Measurements from ENCODE around the gene YWHAB. TPM values are rescaled to one million over a fixed set of nuclear protein-coding genes. Genes with fewer than 3 reads are reported as not detected.

Gene YWHAB
- total and polyA plus RNA-seq, 10 of the 15 experiments (the other 5 are each of a cell fraction or from before 2014, with no cell fraction given) = 63.5 to 323 (median 144) TPM

- intact Hi-C loops (cut with micrococcal nuclease; ENCODE audit: unreplicated experiment) = no loop called here
- ChIA-PET RAD21 (ENCODE audit: unreplicated experiment) (interaction anchor here (0.6 to 1.3 kb wide), 9 partner anchors 14 to 187 kb away, joined by 3 to 7 read pairs (median 4); partner anchors contain the start of genes TOMM34 and YWHAB), CTCF (interaction anchor here (0.9 to 5.2 kb wide), 7 partner anchors 21 to 464 kb away, joined by 3 to 30 read pairs (median 3); no protein-coding TSS in a partner anchor), POLR2A (interaction anchor here (0.6 to 1.7 kb wide), 10 partner anchors 13 to 394 kb away, joined by 3 to 10 read pairs (median 5); partner anchors contain the start of genes STK4 and YWHAB), SMC1A (ENCODE audit: uncharacterized antibody, unreplicated experiment) (interaction anchor here (0.9 to 3.6 kb wide), 7 partner anchors 13 to 187 kb away, joined by 3 to 18 read pairs (median 5); partner anchors contain the start of gene TOMM34)
- H3K27ac ChIP-seq (ENCODE audit: control insufficient read depth, insufficient read depth) = no peak overlapping the region; the same call in 1 of the 2 replicates
- no peaks in the 10 kb centered on the region for H4K20me1 ChIP-seq (ENCODE audit: control insufficient read depth, insufficient read depth)
- peak; percentile 67 for TF ChIP-seq POLR2AphosphoS5 (IDR thresholded peaks at IDR 0.05; ENCODE audit: low read length)
- TF ChIP-seq USF1 (IDR thresholded peaks at IDR 0.05; ENCODE audit: borderline replicate concordance, extremely low read length, insufficient read depth, low read depth, low read length) = no peak
- FAIRE-seq (no peak), DNase-seq (ENCODE audit: low read depth, low spot score) (no peak), ATAC-seq (no peak)
- no peak overlapping the region for H2AFZ ChIP-seq (ENCODE audit: control insufficient read depth, low read depth, low read length)
- in situ Hi-C loops (cut with MboI) = no loop called here
- no peaks in the 10 kb centered on the region for H3K27me3 ChIP-seq (replicated peaks in 1 of 2; ENCODE audit: control insufficient read depth in 2 of 2, insufficient read depth in 2 of 2, low read length in 1 of 2)
- H3K79me2 ChIP-seq (ENCODE audit: control insufficient read depth, insufficient read depth, low read length) = no peaks in the 10 kb centered on the region
- no TSS peak for BruUV-seq (replicated peaks)
- H3K9me3 ChIP-seq (replicated peaks; ENCODE audit: control insufficient read depth, insufficient read depth, low read length) = no peaks in the 10 kb centered on the region
- H3K9ac ChIP-seq (ENCODE audit: control insufficient read depth, insufficient read depth, low read length) = no peak overlapping the region
- H3K4me1 ChIP-seq (ENCODE audit: control insufficient read depth, insufficient read depth, low read length) = peaks cover 3% of the 10 kb centered on the region
- WGBS (ENCODE audit: insufficient coverage, insufficient replicate concordance, low lambda C conversion rate, missing lambda C conversion rate) = 26% methylated on average over 14 of the region's 14 CpGs
- H3K4me3 ChIP-seq = peak overlapping the region; percentile 91; the same call in 1 of the 2 replicates
- H3K4me2 ChIP-seq (ENCODE audit: control insufficient read depth, insufficient read depth) = peak overlapping the region; percentile 53; the same call in 1 of the 2 replicates
- H3K36me3 ChIP-seq (ENCODE audit: control insufficient read depth in 2 of 2, insufficient read depth in 2 of 2, low read length in 1 of 2) = peaks cover 8 to 18% of the 10 kb centered on the region in 2 experiments
Observed at GRCh38 chr20:44908987-44909871, 23.7 kb downstream of the YWHAB start.
